Esophagus squamous epithelium (tissue), 5 donors: Measurements from ENCODE around the gene SAXO1. TPM values are rescaled to one million over a fixed set of nuclear protein-coding genes. Genes with fewer than 3 reads are reported as not detected.

ENCODE experiments used
- DNase-seq: peaks from one replicate; lab custom pipeline; 2025; lab: John Stamatoyannopoulos, UW
- H3K27ac ChIP-seq, 4 donors: fragments of 200-600 bp; sonication (generic); one replicate each; pipeline ENCODE4 v1.5.1; 2016 to 2019; ENCODE audit warnings: mild to moderate bottlenecking in 1 of 4
- H3K27me3 ChIP-seq, 4 donors: fragments of 200-600 bp; sonication (generic); 1 replicate in 3 of 4; 2 replicates in 1 of 4; pipeline versions ENCODE4 v1.5.1 to v1.6.0; 2017 to 2021; ENCODE audit warnings: antibody characterized with exemption in 1 of 4
- H3K36me3 ChIP-seq, 3 donors: fragments of 200-600 bp; sonication (generic); one replicate each; pipeline ENCODE4 v1.5.1; 2016 to 2019
- H3K4me1 ChIP-seq, 3 donors: fragments of 200-600 bp; sonication (generic); one replicate each; pipeline ENCODE4 v1.5.1; 2017 to 2019
- H3K4me3 ChIP-seq, 4 donors: fragments of 200-600 bp; sonication (generic); 1 replicate in 3 of 4; 2 replicates in 1 of 4; pipeline ENCODE4 v1.5.1; 2016 to 2019; ENCODE audit warnings: mild to moderate bottlenecking in 2 of 4, moderate library complexity in 1 of 4
- H3K9me3 ChIP-seq, 3 donors: fragments of 200-600 bp; sonication (generic); one replicate each; pipeline ENCODE4 v1.5.1; 2016 to 2019
- CTCF ChIP-seq, 6 experiments: fragments of 450-650 bp in 4 of 6; fragments of 200-600 bp in 2 of 6; sonication (generic) in 2 of 6; IDR thresholded peaks; one replicate each; pipeline ENCODE4 v1.5.1; 2016 to 2019; ENCODE audit warnings: antibody characterized with exemption in 6 of 6, mild to moderate bottlenecking in 4 of 6, moderate library complexity in 4 of 6
- POLR2A ChIP-seq, 4 donors: fragments of 450-650 bp; IDR thresholded peaks; one replicate each; pipeline ENCODE4 v1.6.1; 2017; ENCODE audit warnings: antibody characterized with exemption in 4 of 4, mild to moderate bottlenecking in 4 of 4, moderate library complexity in 3 of 4
- WGBS, 2 donors: methylation state at CpG; one replicate each; pipeline ENCODE4 v1.1.5; 2018; 5-methylcytosine and 5-hydroxymethylcytosine counted together
- intact Hi-C: fragments of 100-400 bp; cut with DNase I; formaldehyde crosslinking; loops from one replicate; pipeline ENCODE4 v1.15.0; 2022
- total RNA-seq, 4 donors: library from RNA; depleted of rRNA; stranded (reverse); fragments of >200 nt; gene quantifications; one replicate each; pipeline ENCODE4 v1.1.0, GENCODE V29; 2016
- donor health status: DM: yes; HTN: yes; CAD: no.

The SAXO1 gene
- total RNA-seq, 4 donors from 2014 or later = not detected

GRCh38 chr9:18985464-18985951 lies 47.5 kb downstream of the SAXO1 start:
- no peaks in the 10 kb centered on the region for H3K36me3 ChIP-seq
- intact Hi-C loops = no loop called here
- no peaks in the 10 kb centered on the region for H3K27me3 ChIP-seq
- WGBS, 2 donors = 31 to 54% methylated on average over 6 of the region's 6 CpGs
- DNase-seq = no peak
- no peak overlapping the region for H3K4me3 ChIP-seq
- H3K4me1 ChIP-seq = peaks cover 0 to 39% (median 11%) of the 10 kb centered on the region in 3 donors
- no peak for TF ChIP-seq CTCF (IDR thresholded peaks at IDR 0.05)
- TF ChIP-seq POLR2A (IDR thresholded peaks at IDR 0.05) = no peak
- H3K27ac ChIP-seq = no peak overlapping the region
- H3K9me3 ChIP-seq = no peaks in the 10 kb centered on the region

- no peaks in the 10 kb centered on the region for H3K9me3 ChIP-seq
- H3K27me3 ChIP-seq = no peaks in the 10 kb centered on the region
- intact Hi-C loops = no loop called here
- no peak overlapping the region for H3K4me3 ChIP-seq
- H3K36me3 ChIP-seq = no peaks in the 10 kb centered on the region
- no peak for DNase-seq
- peaks cover 0 to 46% (median 23%) of the 10 kb centered on the region in 3 donors for H3K4me1 ChIP-seq
- TF ChIP-seq CTCF (IDR thresholded peaks at IDR 0.05) = no peak
- no peak for TF ChIP-seq POLR2A (IDR thresholded peaks at IDR 0.05)
- WGBS, 2 donors = 44 to 48% methylated on average over 5 of the region's 5 CpGs
- no peak overlapping the region for H3K27ac ChIP-seq
Observed at GRCh38 chr9:18982262-18982620, 50.8 kb downstream of the SAXO1 start.

GRCh38 chr9:18981476-18982261 lies 51.3 kb downstream of the SAXO1 start:
- Histone ChIP-seq H3K27ac (no peak overlapping the region), H3K36me3 (no peaks in the 10 kb centered on the region), H3K9me3 (no peaks in the 10 kb centered on the region), H3K27me3 (no peaks in the 10 kb centered on the region), H3K4me3 (no peak overlapping the region), H3K4me1 (peaks cover 0 to 46% (median 23%) of the 10 kb centered on the region in 3 donors)
- DNase-seq = no peak
- TF ChIP-seq CTCF (IDR thresholded peaks at IDR 0.05) (no peak), POLR2A (IDR thresholded peaks at IDR 0.05) (no peak)
- intact Hi-C loops = no loop called here
- 66 to 81% methylated on average over 4 of the region's 4 CpGs for WGBS, 2 donors

GRCh38 chr9:18980189-18980588 lies 52.8 kb downstream of the SAXO1 start:
- Histone ChIP-seq H3K27ac (no peak overlapping the region), H3K9me3 (no peaks in the 10 kb centered on the region), H3K27me3 (no peaks in the 10 kb centered on the region), H3K4me3 (no peak overlapping the region), H3K4me1 (peaks cover 0 to 46% (median 23%) of the 10 kb centered on the region in 3 donors), H3K36me3 (no peaks in the 10 kb centered on the region)
- 0 to 20% methylated on average over 1 of the region's 1 CpG for WGBS, 2 donors
- intact Hi-C loops = no loop called here
- no peak for DNase-seq
- TF ChIP-seq POLR2A (IDR thresholded peaks at IDR 0.05) = no peak
- no peak for TF ChIP-seq CTCF (IDR thresholded peaks at IDR 0.05)

GRCh38 chr9:18979367-18979766 lies 53.6 kb downstream of the SAXO1 start:
- DNase-seq = no peak
- no peak overlapping the region for H3K27ac ChIP-seq
- intact Hi-C loops = no loop called here
- no peaks in the 10 kb centered on the region for H3K27me3 ChIP-seq
- TF ChIP-seq POLR2A (IDR thresholded peaks at IDR 0.05) (no peak), CTCF (IDR thresholded peaks at IDR 0.05) (no peak)
- H3K36me3 ChIP-seq = no peaks in the 10 kb centered on the region
- peaks cover 0 to 41% (median 23%) of the 10 kb centered on the region in 3 donors for H3K4me1 ChIP-seq
- no peak overlapping the region for H3K4me3 ChIP-seq
- WGBS, 2 donors = 47 to 58% methylated on average over 2 of the region's 2 CpGs
- no peaks in the 10 kb centered on the region for H3K9me3 ChIP-seq
